Fibroblast of the conjunctiva (primary cell): ENCODE results near the gene UBE2E2.
"Not testable (repeated sequence)": the region's sequence is repeated elsewhere in the genome, so short reads cannot be mapped to it uniquely, and the experiment has no call there.

Experiments
- DNase-seq: peaks from one replicate; pipeline ENCODE4 v3.0.0-alpha.2; 2010; ENCODE audit warnings: low read depth

Gene UBE2E2

GRCh38 chr3:23202921-23203707 lies at the start of gene UBE2E2:
Gene UBE2E2, plus strand, starts transcription at chr3:23203327.
- peak; percentile 29 for DNase-seq

DNA sequence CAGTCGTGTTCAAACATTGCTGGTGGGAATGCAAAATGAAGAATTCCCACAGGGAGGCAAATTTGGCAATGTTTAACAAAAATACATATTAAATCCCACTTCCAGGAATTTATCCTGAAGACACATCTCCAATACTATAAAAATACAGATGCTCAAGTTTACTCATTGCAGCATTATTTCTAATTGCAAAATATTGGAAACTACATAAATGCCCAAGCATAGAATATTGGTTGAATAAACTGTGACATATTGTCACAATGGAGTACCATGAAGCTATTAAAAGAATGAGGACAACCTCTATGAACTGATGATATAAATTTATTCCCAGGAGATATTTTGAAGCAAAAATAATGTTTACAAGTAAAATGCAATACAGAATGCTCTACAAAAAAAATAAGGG lies 49.7 kb upstream of the UBE2E2 start:
- DNase-seq = no peak

- no peak for DNase-seq
Measured at GRCh38 chr3:23157331-23157730, 45.8 kb upstream of the UBE2E2 start.

DNA sequence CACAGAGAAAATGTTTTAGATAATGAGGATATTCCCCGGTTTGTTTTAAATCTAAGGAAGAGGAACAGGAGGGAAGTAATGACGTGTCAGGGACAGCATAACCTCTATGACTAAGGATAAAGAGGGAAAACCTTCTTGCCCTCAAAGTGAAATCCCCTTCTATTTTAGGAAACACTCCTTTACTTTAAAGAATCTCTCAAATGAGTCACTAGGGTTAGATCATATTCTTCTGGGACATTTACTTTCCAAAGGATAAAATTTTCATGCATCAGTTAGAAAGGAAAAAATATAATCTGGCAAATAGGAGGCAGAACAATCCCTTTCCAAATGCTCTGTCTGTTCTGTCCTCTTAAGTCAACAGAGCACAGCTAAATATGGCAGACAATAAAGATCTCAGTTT lies 43.2 kb upstream of the UBE2E2 start:
- peak; percentile 55 for DNase-seq

- DNase-seq = no peak
Measured at GRCh38 chr3:23161308-23161707, 41.8 kb upstream of the UBE2E2 start.

GRCh38 chr3:23161896-23162570 lies 41.1 kb upstream of the UBE2E2 start:
- DNase-seq = no peak

GRCh38 chr3:23162934-23163333 lies 40.2 kb upstream of the UBE2E2 start:
- no peak for DNase-seq

GRCh38 chr3:23164746-23165145 lies 38.4 kb upstream of the UBE2E2 start:
- no peak for DNase-seq

DNA sequence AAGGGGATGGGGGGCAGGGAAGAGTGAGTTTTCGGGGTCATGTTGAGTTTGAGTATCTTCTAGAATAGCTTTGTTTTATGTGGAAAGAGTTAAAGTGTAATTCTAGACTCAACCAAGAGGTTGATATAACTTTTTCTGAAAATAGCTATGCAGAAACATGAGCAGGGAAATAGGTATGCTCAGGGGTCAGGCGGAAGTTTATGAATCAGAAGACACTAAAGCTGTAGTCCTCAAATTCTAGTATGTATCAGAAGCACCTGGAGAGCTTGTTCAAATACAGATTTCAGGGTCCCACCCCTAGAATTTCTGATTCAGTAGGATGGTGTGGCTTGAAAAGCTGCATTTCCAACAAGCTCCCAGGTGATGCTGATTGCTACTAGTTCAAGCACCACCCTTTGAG lies 37.6 kb upstream of the UBE2E2 start:
- no peak for DNase-seq

- no peak for DNase-seq
Measured at GRCh38 chr3:23166276-23166675, 36.9 kb upstream of the UBE2E2 start.

DNA sequence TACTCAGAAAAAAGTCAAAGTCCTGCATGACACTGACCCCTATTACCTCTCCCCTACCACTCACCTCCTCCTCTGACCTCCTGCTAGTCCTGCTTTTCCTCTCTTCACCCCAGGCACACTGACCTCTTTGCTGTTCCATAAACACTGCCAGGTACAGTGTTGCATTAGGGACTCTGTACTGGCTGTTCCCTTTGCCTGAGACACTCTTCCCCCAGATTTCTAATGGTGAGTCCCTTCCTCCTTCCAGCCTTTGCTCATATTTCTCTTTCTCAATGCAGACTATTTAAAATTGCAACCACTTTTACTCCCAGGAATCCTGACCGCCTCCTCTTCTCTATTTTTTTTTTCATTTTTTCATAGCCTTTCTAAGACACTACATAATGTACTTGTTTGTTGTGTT lies 36.3 kb upstream of the UBE2E2 start:
- DNase-seq = no peak

GRCh38 chr3:23169551-23169950 lies 33.6 kb upstream of the UBE2E2 start:
- no peak for DNase-seq

DNA sequence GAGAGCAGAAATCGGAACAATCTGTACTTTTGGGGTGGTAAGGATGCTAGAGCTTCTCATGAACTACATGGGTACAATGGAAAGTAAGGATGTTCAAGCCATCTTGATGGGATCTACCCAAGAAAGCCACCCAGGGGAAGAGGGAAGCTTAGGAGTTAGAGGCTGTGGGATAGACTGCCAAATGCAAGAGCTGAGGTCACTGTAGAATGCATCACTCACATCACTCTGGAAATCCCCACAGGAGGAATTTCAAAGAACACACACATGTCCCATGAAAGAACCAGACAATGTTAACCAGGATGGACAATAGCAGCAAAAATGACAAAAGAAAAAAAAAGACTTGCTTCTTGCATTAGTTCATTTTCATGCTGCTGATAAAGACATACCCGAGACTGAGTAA lies 32.8 kb upstream of the UBE2E2 start:
- DNase-seq = no peak

DNA sequence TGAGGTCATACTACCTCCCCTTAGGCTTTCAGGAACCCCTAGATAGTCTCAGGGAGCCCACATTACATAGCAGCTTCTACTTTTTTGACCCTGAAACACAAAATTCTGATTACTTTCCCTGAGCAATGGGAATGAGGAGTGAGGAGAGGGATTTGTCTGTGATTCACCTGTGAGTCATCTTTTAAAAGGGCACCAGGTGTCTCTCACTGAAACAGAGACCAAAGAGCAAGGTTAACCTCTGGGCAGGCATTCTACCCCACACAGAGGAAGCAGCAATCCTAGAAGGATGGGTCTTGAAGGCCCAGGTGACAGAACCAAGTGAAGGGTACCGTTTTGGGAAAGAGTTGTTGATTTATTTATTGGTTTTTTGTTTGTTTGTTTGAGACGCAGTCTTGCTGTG lies 31.1 kb upstream of the UBE2E2 start:
- no peak for DNase-seq

DNA sequence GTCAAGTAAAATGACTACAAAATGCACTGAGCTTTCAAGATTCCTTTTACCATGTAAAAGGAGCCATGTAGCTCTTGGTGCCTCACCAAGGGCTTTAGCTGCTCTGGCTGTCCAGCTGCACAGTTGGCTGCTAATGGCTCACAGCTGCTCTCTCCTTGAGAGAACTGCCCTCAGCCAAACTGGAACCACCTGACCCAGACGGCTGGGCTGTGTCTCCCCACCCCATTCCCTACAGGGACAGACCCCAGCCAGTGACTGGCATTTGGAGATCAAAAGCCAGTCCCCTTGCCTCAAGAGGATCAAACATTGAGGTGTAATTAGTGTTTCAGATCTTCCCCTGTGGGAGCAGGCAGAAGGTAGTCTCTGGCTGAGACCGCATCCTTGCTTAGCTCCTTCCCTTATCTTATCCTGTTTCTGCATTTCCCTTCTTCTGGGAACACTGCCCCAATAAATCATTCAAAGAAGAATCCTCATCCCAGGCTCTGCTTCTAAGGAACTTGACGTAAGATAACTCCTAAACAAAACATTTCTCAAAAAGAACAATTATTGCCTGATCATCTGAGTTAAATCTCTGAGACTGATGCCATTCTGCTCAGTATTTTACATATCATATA lies 28.6 kb upstream of the UBE2E2 start:
- no peak for DNase-seq

GRCh38 chr3:23175341-23176083 lies 27.6 kb upstream of the UBE2E2 start:
- no peak for DNase-seq

DNA sequence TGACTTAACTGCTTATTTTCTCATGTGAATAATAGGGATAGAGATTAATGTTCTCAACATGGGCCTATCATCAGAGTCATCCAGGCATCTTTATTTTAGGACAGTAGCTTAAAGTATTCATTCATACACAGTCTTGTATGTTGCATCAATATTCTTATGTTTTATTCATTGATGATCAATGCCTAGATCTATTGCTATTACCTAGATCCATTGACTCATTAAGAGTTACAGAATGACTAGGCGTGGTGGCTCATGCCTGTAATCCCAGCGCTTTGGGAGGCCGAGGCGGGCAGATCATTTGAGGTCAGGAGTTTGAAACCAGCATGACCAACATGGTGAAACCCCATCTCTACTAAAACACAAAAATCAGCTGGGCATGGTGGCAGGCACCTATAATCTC lies 26.3 kb upstream of the UBE2E2 start:
- DNase-seq = not testable (repeated sequence)

DNA sequence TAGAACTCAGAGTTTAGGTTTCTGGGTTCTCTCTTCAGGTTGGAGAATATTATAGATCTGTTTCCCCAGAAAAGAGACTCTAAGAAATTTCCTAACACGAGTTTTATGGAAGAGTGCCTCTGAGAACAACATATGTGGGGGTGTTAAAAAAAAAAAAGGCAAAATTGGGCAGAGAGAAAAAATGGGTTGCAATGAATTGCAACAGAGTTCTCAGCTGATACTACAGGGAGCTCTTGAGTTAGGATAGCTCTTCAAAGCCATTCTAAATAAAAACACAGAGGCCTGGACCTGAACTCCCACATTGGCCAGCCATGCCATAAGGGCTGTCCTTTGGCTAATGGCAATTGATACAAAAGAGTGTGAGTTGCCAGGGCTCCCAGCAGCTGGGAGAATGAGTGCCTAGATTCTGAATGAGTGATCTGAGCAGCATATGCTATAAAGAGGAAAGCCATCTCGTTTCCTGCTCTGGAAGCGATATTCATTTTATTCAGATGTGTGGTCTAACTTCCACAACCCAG lies 20.1 kb upstream of the UBE2E2 start:
- DNase-seq = no peak

- DNase-seq = peak; percentile 47
Measured at GRCh38 chr3:23183731-23184130, 19.4 kb upstream of the UBE2E2 start.

- DNase-seq = no peak
Measured at GRCh38 chr3:23185861-23186260, 17.3 kb upstream of the UBE2E2 start.

DNA sequence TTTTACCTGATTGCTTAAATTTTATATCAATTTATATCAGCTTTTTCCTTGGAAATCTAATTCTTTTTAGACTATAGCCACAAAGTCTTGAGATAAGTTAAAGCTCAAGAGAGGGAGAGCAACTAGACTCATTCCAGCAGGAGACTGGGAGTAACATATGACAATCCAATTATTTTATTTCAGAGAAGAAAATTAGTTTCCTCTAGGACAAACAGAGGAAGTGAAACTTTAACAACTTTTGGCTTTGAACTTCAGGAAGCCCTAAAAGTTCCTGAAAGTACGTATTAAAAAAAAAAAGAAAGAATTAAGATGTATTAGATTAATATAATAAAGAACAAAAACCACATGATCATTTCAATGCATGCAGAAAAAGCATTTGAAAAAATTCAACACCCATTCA lies 13.9 kb upstream of the UBE2E2 start:
- no peak for DNase-seq

GRCh38 chr3:23192816-23193215 lies 10.3 kb upstream of the UBE2E2 start:
- DNase-seq = no peak
